ENCODE results near the gene HMGCLL1.
A peak's percentile ranks its signal among the peaks of the same experiment; 100 is the strongest.

The HMGCLL1 gene

DNA sequence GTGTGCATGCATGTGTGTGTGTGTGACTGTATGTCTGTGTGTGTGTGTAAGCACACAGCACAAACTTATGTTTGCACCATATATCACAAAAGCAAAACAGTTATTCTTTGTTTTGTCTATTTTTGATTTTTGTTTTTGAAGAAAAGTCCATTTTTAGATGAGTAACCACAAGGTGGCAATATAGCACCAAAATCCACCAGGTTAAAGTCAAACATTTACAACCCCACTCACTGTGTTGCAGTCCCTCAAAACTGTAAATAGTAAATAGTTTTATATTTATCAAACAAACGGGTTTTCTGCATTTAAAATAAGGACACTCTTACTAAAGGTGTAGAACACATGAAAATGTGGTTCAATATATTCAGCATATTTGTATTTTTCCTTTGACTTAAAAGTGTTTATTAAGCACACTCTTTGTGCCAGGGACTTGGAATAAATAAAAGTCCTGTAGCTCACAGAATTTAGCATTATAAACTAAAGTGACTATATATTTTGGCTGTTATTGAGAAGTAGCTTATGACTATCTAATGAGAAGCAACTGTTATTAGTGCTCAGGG is 133.3 kb downstream of the HMGCLL1 start:
- peak; percentile 34 for DNase-seq (ENCODE audit: low read depth)
- TF ChIP-seq, protein P1, sequence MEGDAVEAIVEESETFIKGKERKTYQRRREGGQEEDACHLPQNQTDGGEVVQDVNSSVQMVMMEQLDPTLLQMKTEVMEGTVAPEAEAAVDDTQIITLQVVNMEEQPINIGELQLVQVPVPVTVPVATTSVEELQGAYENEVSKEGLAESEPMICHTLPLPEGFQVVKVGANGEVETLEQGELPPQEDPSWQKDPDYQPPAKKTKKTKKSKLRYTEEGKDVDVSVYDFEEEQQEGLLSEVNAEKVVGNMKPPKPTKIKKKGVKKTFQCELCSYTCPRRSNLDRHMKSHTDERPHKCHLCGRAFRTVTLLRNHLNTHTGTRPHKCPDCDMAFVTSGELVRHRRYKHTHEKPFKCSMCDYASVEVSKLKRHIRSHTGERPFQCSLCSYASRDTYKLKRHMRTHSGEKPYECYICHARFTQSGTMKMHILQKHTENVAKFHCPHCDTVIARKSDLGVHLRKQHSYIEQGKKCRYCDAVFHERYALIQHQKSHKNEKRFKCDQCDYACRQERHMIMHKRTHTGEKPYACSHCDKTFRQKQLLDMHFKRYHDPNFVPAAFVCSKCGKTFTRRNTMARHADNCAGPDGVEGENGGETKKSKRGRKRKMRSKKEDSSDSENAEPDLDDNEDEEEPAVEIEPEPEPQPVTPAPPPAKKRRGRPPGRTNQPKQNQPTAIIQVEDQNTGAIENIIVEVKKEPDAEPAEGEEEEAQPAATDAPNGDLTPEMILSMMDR (IDR thresholded peaks at IDR 0.05; ENCODE audit: low read depth, low read length, missing control alignments): peak; percentile 48
- no peak overlapping the region for H3K4me3 ChIP-seq (ENCODE audit: low read depth, low read length)
- in situ Hi-C loops (cut with HindIII; ENCODE audit: low sequenced_read_pairs): no loop called here

DNA sequence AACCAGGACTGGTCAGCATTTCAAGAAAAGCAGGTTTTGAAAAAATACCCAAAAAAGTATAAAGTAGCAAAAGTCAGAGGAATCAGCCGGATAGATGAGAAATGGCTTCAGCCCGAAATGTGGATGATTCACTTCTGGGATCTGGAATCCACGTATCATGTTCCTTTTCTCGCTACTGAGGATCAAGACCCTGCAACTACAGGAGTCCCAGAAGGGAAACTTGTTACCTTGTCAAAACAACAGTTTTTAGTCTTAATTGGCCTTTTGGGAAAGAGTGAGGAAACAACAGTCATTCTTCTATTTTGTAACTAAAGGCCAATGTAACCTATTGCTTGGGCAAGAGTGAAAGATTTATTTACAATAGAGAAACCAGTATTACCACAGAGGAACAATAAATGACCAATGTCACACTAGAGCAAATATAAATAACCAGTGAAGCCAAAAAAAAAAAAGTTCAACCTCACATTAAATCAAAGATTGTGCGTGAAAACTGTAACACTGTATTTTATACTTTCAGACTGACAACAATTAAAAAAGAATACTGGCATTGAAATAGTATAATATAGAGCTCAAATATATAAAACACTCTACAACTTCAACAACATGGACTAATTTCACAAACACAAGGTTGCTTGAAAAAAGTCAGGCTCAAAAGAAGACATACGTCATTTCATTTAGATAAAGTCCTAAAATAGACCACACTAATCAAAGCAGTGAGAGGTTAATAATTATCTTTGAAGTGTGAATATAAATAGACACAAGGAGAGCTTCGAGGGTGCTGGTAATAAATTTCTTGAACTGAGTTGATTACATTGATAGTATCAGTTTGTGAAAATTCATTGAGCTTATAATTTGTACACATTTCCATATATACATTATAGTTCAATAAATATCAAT is 135.5 kb downstream of the HMGCLL1 start:
- no peak for DNase-seq (ENCODE audit: low read depth)
- no peak overlapping the region for H3K4me3 ChIP-seq (ENCODE audit: low read depth, low read length)
- TF ChIP-seq, protein P1 (IDR thresholded peaks at IDR 0.05; ENCODE audit: low read depth, low read length, missing control alignments): no peak
- in situ Hi-C loops (cut with HindIII; ENCODE audit: low sequenced_read_pairs): no loop called here

DNA sequence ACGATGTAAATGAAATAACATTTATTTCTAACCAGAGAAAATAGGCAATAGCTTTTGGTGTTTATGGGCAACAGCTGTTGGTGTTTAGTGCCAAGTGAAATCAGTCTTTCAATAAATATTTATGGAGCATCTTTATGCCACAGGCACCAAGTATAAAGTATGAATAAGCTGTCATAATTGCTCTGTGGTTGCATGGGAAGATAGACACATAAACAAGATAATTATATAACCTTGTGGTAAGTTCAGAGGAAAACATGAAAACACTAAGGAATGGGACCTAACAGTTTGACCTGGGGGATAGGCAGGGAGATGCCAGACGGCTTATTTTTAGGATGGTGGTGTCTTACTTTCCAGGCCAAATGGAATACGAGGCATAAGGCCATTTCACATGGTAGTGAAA is 140.8 kb downstream of the HMGCLL1 start:
- DNase-seq (ENCODE audit: low read depth): no peak
- in situ Hi-C loops (cut with HindIII; ENCODE audit: low sequenced_read_pairs): no loop called here

DNA sequence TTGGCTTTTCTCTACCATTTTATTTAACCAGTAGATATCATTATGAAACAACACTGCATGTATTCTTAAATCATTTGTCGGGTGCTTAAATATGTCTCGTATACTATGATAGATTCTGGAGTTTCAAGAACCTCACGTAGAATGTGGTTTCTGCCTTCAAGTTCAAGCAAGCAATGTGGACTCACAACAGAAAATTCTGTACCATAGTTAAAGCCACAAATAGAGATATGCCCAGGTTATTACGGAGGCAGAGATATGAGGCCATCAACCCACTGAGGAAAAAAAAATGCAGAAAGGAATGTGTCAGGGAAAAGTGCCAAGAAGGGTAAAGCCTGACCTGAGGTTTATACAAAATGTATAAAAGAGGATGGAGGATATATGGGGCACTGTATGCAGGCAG is 141.9 kb downstream of the HMGCLL1 start:
- no peak for DNase-seq (ENCODE audit: low read depth)
- in situ Hi-C loops (cut with HindIII; ENCODE audit: low sequenced_read_pairs): no loop called here
- H3K4me3 ChIP-seq (ENCODE audit: low read depth, low read length): no peak overlapping the region
- TF ChIP-seq, protein P1 (IDR thresholded peaks at IDR 0.05; ENCODE audit: low read depth, low read length, missing control alignments): no peak

More for the DNA sequence above, 140.8 kb downstream of the HMGCLL1 start:
- no peak overlapping the region for H3K4me3 ChIP-seq (ENCODE audit: low read depth, low read length)
- TF ChIP-seq, protein P1 (IDR thresholded peaks at IDR 0.05; ENCODE audit: low read depth, low read length, missing control alignments): no peak

DNA sequence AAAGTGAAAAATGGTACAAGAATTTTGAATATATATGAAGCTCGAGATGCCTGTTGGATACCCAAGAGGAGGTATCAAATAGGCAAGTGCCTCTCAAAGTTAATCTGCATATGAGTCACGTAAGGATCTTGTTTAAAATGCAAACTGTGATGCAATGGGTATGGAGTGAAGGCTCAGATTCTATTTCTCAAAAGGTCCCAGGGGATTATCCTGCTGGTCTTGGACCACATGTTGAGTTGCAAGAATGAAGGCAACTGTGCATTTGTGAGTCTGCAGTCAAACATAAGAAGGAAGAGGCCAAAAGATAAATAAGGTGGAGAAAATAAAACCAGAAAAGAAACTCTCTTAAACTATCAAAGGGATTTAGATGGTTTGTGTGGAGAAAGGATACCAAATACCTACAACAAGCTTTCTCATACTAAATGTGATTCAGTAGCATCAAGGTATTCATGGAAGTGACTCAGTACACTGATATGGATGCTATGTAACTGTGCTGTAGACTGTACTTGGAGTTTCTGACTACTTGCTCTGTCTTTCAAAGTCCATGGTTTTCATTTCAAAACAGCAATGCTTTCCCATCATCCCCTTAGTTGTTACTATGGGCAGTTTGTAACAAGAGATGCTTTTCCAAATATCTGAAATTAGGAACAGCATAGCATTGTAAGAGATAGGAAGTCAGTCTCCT is 145.4 kb downstream of the HMGCLL1 start:
- no peak overlapping the region for H3K4me3 ChIP-seq (ENCODE audit: low read depth, low read length)
- TF ChIP-seq, protein P1 (IDR thresholded peaks at IDR 0.05; ENCODE audit: low read depth, low read length, missing control alignments): no peak
- DNase-seq (ENCODE audit: low read depth): no peak
- in situ Hi-C loops (cut with HindIII; ENCODE audit: low sequenced_read_pairs): no loop called here

DNA sequence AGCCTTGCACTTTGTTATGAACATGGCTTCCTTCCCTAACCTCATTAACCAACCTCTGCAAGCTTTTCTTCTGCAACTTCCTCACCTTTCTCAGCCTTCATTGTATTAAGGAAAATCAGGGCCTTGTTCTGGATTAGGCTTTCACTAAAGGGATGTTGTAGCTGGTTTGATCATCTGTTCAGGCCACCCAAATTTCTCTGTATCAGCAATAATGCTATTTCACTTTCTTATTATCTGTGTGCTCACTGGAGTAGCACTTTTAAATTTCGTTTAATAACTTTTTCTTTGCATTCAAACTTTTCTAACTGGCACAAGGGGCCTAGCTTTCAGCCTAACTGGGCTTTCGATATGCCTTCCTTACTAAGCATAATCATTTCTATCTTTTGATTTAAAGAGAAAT is 155.1 kb downstream of the HMGCLL1 start:
- no peak overlapping the region for H3K4me3 ChIP-seq (ENCODE audit: low read depth, low read length)
- DNase-seq (ENCODE audit: low read depth): no peak
- in situ Hi-C loops (cut with HindIII; ENCODE audit: low sequenced_read_pairs): no loop called here
- TF ChIP-seq, protein P1 (IDR thresholded peaks at IDR 0.05; ENCODE audit: low read depth, low read length, missing control alignments): no peak
